Muscle layer of duodenum (tissue), 2 donors: Measurements from ENCODE around the gene TOR1B.

Experiments
- H3K27ac ChIP-seq: one replicate; pipeline ENCODE4 v1.7.0; 2013; ENCODE audit warnings: mild to moderate bottlenecking, low read length
- H3K27me3 ChIP-seq: one replicate; pipeline ENCODE4 v1.7.0; 2013; ENCODE audit warnings: low read depth, mild to moderate bottlenecking, control low read depth, low read length
- H3K36me3 ChIP-seq, 2 donors: one replicate each; pipeline ENCODE4 v1.7.0; 2013; ENCODE audit warnings: low read length in 2 of 2, control low read depth in 1 of 2, mild to moderate bottlenecking in 1 of 2; ENCODE audit not compliant: insufficient read depth in 2 of 2, control insufficient read depth in 1 of 2
- H3K4me1 ChIP-seq, 2 donors: one replicate each; pipeline ENCODE4 v1.7.0; 2013; ENCODE audit warnings: low read length in 2 of 2, mild to moderate bottlenecking in 2 of 2, control low read depth in 1 of 2, moderate library complexity in 1 of 2; ENCODE audit not compliant: insufficient read depth in 2 of 2, control insufficient read depth in 1 of 2
- H3K4me3 ChIP-seq, 2 donors: one replicate each; pipeline ENCODE4 v1.7.0; 2013; ENCODE audit warnings: low read length in 2 of 2, low read depth in 1 of 2, mild to moderate bottlenecking in 1 of 2
- H3K9me3 ChIP-seq, 2 donors: one replicate each; pipeline ENCODE4 v1.7.0; 2013; ENCODE audit warnings: low read length in 2 of 2, control low read depth in 1 of 2, mild to moderate bottlenecking in 1 of 2; ENCODE audit not compliant: control insufficient read depth in 1 of 2
- donor health status: healthy.

Gene TOR1B

DNA sequence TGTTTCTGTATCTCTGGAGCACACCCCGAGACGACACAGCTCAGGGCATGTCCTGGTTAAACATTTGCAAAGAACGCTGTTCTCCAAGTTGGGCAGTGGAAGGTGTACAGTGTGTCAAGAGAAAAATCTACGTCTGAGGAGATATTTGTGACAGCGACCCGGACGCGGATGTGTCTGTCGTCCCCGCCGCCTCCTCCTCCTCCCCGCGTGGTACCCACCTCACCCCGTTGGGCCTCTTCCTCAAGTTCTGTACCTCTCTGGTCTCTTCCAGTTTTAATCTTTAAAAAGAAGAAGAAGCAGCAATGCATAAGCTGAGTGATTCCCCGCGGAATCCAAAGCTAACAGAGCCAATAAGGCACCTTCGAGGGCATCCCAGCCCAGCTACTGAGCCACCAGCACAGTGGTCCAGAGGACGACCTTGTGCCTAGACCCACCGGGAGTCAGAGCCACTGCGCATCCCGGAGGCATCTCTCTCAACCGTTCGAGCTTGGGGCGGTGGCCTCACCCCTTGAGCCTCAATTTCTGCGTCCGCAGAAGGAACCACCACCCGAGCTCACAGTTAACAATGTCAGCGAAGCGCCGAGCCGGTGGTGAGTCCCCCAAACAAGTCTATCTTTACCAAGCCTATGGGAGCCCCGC lies 31.6 kb downstream of the TOR1B start:
- peaks cover 23 to 25% of the 10 kb centered on the region in 2 donors for H3K36me3 ChIP-seq
- H3K4me1 ChIP-seq = peaks cover 7 to 29% of the 10 kb centered on the region in 2 donors
- peak overlapping the region; percentile 93 to 99 for H3K4me3 ChIP-seq

GRCh38 chr9:129835128-129835859 lies 32.3 kb downstream of the TOR1B start, which contains the start of the genes C9orf78 and USP20:
C9orf78 (minus strand) TSS chr9:129835275; CDS start chr9:129835221, 54 bp downstream.
USP20 (plus strand) TSS chr9:129835458; CDS start chr9:129852556, 17,098 bp downstream.
- H3K36me3 ChIP-seq = peaks cover 16 to 18% of the 10 kb centered on the region in 2 donors
- H3K27ac ChIP-seq = peak within 1 kb of the TSS; percentile 92
- H3K27me3 ChIP-seq = no peaks in the 10 kb centered on the region
- no peaks in the 10 kb centered on the region for H3K9me3 ChIP-seq
- H3K4me1 ChIP-seq = peaks cover 7 to 29% of the 10 kb centered on the region in 2 donors
- peak within 1 kb of the TSS; percentile 93 to 99 for H3K4me3 ChIP-seq

More for the DNA sequence above, 31.6 kb downstream of the TOR1B start:
- H3K27ac ChIP-seq = peak overlapping the region; percentile 92
- no peaks in the 10 kb centered on the region for H3K27me3 ChIP-seq
- H3K9me3 ChIP-seq = no peaks in the 10 kb centered on the region

DNA sequence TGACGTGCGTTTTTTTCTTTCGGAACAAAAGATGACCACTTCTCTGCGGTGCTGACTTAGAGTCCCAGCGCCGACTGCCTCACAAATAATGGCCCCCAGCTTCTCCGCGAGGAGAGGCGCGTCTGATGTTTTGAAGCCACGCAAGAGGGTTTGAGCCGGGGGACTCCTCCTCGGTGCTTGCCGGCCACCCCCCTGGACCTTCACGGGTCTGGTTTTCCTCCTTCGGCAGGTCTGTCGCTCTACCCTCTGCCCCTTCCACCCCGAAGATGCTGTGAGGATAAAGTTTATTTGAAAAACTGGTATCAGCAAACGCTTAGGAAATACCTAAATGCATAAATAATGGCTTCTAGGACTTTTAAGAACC lies 32.9 kb downstream of the TOR1B start:
- Histone ChIP-seq H3K27ac (peak overlapping the region; percentile 33), H3K4me1 (peaks cover 7 to 29% of the 10 kb centered on the region in 2 donors)

DNA sequence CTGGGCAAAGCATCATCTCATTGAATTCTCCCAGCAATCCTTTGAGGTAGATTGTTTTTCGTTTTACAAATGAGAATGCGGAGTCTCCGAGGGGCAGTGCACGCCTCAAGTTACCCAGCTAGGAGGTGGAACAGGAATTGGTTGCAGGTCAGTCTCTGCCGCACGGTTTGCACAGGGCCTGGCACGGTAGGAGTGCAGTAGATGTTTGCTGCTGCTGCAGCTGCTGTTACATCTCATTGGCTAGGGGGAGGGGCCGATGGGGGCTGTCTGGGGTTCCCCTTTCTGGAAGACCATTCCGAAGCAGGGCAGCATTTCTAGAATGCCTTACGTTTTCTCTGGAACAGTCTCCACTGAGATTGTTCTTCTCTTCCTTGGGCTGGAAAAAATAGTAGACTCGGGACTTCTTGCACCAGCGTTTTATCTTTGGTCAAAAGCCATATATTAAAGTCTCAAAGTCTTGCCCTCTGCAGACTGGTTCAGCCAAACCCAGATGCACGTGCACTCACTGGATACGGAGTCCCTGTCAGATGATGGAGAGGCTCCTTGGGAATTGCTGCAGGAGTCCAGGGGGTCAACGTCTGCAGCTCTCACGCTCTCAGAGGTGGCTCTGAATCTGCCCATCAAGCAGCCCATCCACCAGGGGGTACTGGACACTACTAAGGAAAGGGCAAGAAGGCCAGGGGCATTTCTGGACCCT lies 33.5 kb downstream of the TOR1B start:
- no peaks in the 10 kb centered on the region for H3K27me3 ChIP-seq
- H3K4me1 ChIP-seq = peaks cover 7 to 29% of the 10 kb centered on the region in 2 donors
- H3K36me3 ChIP-seq = peaks cover 6 to 7% of the 10 kb centered on the region in 2 donors
- peak overlapping the region; percentile 93 to 99 for H3K4me3 ChIP-seq
- peak overlapping the region; percentile 33 for H3K27ac ChIP-seq
- H3K9me3 ChIP-seq = no peaks in the 10 kb centered on the region

More for the DNA sequence above, 32.9 kb downstream of the TOR1B start:
- peak overlapping the region; percentile 93 to 99 for H3K4me3 ChIP-seq
- no peaks in the 10 kb centered on the region for H3K9me3 ChIP-seq
- H3K36me3 ChIP-seq = peaks cover 13% of the 10 kb centered on the region in 2 donors
- H3K27me3 ChIP-seq = no peaks in the 10 kb centered on the region

- H3K9me3 ChIP-seq = no peaks in the 10 kb centered on the region
- peaks cover 7 to 22% of the 10 kb centered on the region in 2 donors for H3K4me1 ChIP-seq
- H3K27ac ChIP-seq = no peak overlapping the region
Measured at GRCh38 chr9:129838707-129839259, 35.8 kb downstream of the TOR1B start.

GRCh38 chr9:129839324-129840023 lies 36.5 kb downstream of the TOR1B start:
- H3K27me3 ChIP-seq = no peaks in the 10 kb centered on the region
- peaks cover 7 to 15% of the 10 kb centered on the region in 2 donors for H3K4me1 ChIP-seq
- no peaks in the 10 kb centered on the region for H3K9me3 ChIP-seq
- H3K4me3 ChIP-seq = no peak overlapping the region
- no peaks in the 10 kb centered on the region for H3K36me3 ChIP-seq
- no peak overlapping the region for H3K27ac ChIP-seq

More at GRCh38 chr9:129838707-129839259, 35.8 kb downstream of the TOR1B start:
- no peaks in the 10 kb centered on the region for H3K27me3 ChIP-seq
- no peak overlapping the region for H3K4me3 ChIP-seq
- no peaks in the 10 kb centered on the region for H3K36me3 ChIP-seq

DNA sequence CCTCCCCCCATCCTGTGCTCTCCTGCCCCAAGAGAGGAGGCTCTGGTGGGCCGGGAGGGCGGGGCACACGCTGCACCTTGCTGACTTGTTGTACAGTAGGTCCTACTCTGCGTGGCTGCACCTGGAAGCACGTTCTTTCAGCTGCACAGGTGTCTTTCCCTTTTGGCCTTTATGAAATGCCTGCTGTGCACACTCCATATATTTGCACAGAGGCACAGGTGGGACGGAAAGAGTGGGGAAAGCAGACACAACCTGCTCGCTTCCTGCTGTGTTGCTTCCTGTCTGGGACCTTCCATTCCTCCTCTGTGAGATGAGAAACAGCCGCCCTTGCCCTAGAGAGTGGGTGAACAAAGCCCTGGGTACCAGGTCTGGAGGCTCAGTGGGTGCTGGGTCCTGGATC lies 37.0 kb downstream of the TOR1B start:
- H3K27ac ChIP-seq = no peak overlapping the region
- H3K4me1 ChIP-seq = peaks cover 7 to 14% of the 10 kb centered on the region in 2 donors
- no peaks in the 10 kb centered on the region for H3K27me3 ChIP-seq
- no peak overlapping the region for H3K4me3 ChIP-seq
- no peaks in the 10 kb centered on the region for H3K36me3 ChIP-seq
- H3K9me3 ChIP-seq = no peaks in the 10 kb centered on the region

GRCh38 chr9:129841071-129841470 lies 38.1 kb downstream of the TOR1B start:
- Histone ChIP-seq H3K4me1 (peaks cover 7 to 12% of the 10 kb centered on the region in 2 donors), H3K4me3 (no peak overlapping the region), H3K27me3 (no peaks in the 10 kb centered on the region), H3K27ac (no peak overlapping the region), H3K36me3 (no peaks in the 10 kb centered on the region), H3K9me3 (no peaks in the 10 kb centered on the region)

DNA sequence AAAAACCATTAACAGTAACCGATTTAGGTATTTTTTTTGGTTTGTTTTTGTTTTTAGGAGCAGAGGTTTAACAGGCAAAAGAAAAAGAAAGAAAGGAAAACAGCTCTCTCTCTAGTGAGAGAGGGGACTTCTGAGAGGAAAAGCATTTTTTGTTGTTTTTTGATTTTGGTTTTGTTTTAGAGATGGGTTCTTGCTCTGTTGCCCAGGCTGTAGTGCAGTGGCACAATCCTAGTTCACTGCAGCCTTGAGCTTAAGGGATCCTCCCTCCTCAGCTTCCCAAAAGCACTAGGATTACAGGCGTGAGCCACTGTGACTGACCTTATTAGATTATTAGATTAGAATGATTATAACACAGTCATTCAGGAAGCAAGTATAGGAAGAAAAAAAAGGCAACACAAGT lies 42.4 kb downstream of the TOR1B start:
- H3K27me3 ChIP-seq = no peaks in the 10 kb centered on the region
- no peaks in the 10 kb centered on the region for H3K9me3 ChIP-seq
- H3K4me3 ChIP-seq = no peak overlapping the region
- H3K27ac ChIP-seq = no peak overlapping the region
- peaks cover 0 to 4% of the 10 kb centered on the region in 2 donors for H3K36me3 ChIP-seq
- no peaks in the 10 kb centered on the region for H3K4me1 ChIP-seq

- H3K27me3 ChIP-seq = no peaks in the 10 kb centered on the region
- H3K4me1 ChIP-seq = no peaks in the 10 kb centered on the region
- H3K4me3 ChIP-seq = no peak overlapping the region
- H3K27ac ChIP-seq = no peak overlapping the region
- H3K36me3 ChIP-seq = peaks cover 21 to 34% of the 10 kb centered on the region in 2 donors
- no peaks in the 10 kb centered on the region for H3K9me3 ChIP-seq
Measured at GRCh38 chr9:129848712-129849441, 45.9 kb downstream of the TOR1B start.
